ENCODE results near the gene ATP1A1.

ATP1A1 gene

DNA sequence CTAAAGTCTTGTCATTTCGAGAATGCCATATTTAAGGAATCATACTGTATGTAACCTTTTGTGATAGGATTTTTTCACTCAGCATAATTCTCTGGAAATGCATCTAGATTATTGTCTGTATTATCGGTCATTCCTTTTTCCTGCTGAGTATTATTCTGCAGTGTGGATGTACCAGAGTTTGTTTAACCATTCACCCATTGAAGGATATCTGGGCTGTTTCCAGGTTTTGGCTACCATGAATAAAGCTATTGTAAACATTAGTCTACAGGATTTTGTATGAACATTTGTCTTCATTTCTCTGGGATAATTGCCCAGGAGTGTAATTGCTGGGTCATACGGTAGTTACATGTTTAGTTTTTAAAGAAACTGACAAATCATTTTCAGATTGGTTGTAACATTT is 61.8 kb downstream of the ATP1A1 start:
- no peak for DNase-seq (ENCODE audit: low read depth, low spot score)
- in situ Hi-C loops (cut with HindIII; ENCODE audit: low sequenced_read_pairs), result no loop called here
- no peak for TF ChIP-seq CTCF (IDR thresholded peaks at IDR 0.05; ENCODE audit: low read depth, low read length)
- H3K4me3 ChIP-seq (ENCODE audit: low read depth, low read length), result no peak overlapping the region

DNA sequence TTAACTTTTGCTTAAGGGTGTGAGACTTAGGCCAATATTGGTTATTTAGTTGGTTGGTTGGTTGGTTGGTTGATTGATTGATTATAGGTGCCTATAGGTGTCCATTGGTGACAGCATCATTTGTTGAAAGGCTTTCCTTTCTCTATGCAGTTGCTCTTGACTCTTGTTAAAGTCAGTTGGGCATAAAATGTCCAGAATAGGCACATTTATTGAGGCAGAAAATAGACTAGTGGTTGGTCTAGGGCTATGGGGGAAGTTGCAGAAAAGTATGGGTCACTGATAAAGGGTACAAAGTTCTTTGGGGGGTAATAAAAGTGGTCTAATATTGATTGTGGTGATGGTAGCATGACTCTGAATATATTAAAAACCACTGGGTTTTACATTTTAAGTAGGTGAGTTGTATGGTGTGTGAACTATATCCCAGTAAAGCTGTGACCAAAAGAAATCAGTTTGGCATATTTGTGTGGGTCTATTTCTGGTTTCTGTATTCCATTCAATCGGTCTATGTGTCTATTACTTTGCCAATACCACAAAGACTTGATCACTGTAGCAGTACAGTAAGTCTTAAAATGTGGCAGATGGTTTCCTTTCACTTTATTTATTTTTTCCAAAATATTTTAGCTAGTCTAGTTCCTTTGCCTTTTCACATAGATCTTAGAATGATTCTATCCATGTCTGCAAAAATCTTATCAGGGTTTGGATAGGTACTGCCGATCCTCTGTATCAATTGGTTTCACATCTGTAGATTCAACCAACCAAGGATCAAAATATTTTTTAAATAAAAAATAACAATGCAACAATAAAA is 63.0 kb downstream of the ATP1A1 start:
- TF ChIP-seq CTCF (IDR thresholded peaks at IDR 0.05; ENCODE audit: low read depth, low read length), result no peak
- no peak for DNase-seq (ENCODE audit: low read depth, low spot score)
- in situ Hi-C loops (cut with HindIII; ENCODE audit: low sequenced_read_pairs), result no loop called here
- H3K4me3 ChIP-seq (ENCODE audit: low read depth, low read length), result no peak overlapping the region

DNA sequence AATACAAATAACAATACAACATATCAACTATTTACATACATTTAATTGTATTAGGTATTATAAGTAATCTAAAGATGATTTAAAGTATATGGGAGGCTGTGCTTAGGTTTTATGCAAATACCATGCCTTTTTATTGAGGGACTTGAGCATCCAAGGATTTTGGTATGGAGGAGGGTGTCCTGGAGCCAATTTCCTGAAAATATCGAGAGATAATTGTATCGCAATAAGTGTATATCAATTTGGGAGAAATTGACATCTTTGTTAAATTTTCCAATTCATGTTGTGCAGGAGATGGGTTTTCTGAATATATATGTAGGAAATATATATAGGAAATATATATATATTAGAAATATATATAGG is 63.5 kb downstream of the ATP1A1 start:
- no peak for TF ChIP-seq CTCF (IDR thresholded peaks at IDR 0.05; ENCODE audit: low read depth, low read length)
- DNase-seq (ENCODE audit: low read depth, low spot score), result no peak
- in situ Hi-C loops (cut with HindIII; ENCODE audit: low sequenced_read_pairs), result no loop called here
- no peak overlapping the region for H3K4me3 ChIP-seq (ENCODE audit: low read depth, low read length)

DNA sequence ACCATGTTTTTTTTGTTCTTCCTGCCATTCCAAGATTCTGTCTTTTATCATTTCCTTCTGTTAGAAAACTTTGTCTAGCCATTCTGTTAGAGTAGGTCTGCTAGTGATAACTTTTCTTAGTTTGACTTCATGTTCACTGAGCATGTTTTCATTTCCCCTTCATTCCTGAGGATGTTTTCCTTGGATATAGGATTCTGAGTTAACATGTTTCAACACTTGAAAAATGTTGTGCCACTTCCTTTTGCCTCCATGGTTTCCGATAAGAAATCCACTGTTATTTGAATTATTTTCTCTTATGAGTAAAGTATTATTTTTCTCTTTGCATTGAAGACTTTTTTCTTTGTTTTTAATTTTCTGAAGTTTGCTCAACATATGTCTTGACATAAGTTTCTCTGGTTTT is 66.7 kb downstream of the ATP1A1 start:
- in situ Hi-C loops (cut with HindIII; ENCODE audit: low sequenced_read_pairs), result no loop called here
- no peak for TF ChIP-seq CTCF (IDR thresholded peaks at IDR 0.05; ENCODE audit: low read depth, low read length)
- no peak for DNase-seq (ENCODE audit: low read depth, low spot score)
- no peak overlapping the region for H3K4me3 ChIP-seq (ENCODE audit: low read depth, low read length)

DNA sequence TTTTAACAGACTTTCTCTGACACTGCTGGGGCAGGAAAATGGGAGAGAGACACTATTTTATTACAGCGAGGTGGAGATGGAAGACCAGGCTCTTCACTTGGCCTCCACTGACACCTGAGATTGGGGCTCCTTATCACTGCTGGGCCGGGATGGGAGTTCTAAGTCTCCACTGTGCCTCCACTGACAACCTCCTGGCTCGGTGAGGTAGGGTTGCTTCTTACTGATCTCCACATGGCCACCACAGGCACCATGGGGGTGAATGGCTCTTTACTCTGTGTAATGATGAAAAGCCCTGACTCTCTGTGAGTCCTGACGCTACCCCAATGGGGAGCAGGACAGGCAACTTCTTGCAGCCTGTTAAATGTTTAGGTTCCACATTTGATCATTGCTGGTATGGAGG is 67.7 kb downstream of the ATP1A1 start:
- TF ChIP-seq CTCF (IDR thresholded peaks at IDR 0.05; ENCODE audit: low read depth, low read length), result no peak
- H3K4me3 ChIP-seq (ENCODE audit: low read depth, low read length), result no peak overlapping the region
- DNase-seq (ENCODE audit: low read depth, low spot score), result no peak
- in situ Hi-C loops (cut with HindIII; ENCODE audit: low sequenced_read_pairs), result no loop called here

GRCh38 chr1:116445534-116445933 is 72.5 kb downstream of the ATP1A1 start:
- TF ChIP-seq CTCF (IDR thresholded peaks at IDR 0.05; ENCODE audit: low read depth, low read length), result no peak
- DNase-seq (ENCODE audit: low read depth, low spot score), result no peak
- in situ Hi-C loops (cut with HindIII; ENCODE audit: low sequenced_read_pairs), result no loop called here
- H3K4me3 ChIP-seq (ENCODE audit: low read depth, low read length), result no peak overlapping the region

All from astrocyte of the spinal cord (primary cell).